PFSK-1 (cell line): ENCODE data around the gene CEACAM7.

Source experiments
- POLR2AphosphoS5 ChIP-seq: IDR thresholded peaks from 2 replicates; pipeline ENCODE4 v1.6.1; 2012; ENCODE audit warnings: low read depth, mild to moderate bottlenecking, control low read depth, low read length, moderate library complexity
- REST ChIP-seq, 2 experiments: IDR thresholded peaks; 2 replicates each; pipeline versions ENCODE4 v1.6.1 to v1.8.0; 2011 to 2012; ENCODE audit warnings: low read depth in 2 of 2, low read length in 2 of 2, control low read depth in 1 of 2, inconsistent platforms in 1 of 2, mild to moderate bottlenecking in 1 of 2, moderate library complexity in 1 of 2; ENCODE audit not compliant: insufficient read depth in 1 of 2
- TAF1 ChIP-seq: IDR thresholded peaks from 2 replicates; pipeline ENCODE4 v1.6.1; 2012; ENCODE audit warnings: low read length, control low read depth, borderline replicate concordance; ENCODE audit not compliant: insufficient read depth

- TF ChIP-seq POLR2AphosphoS5 (no peak), REST (IDR thresholded peaks at IDR 0.05; ENCODE audit: insufficient read depth in 1 of 2, low read depth in 2 of 2, low read length in 2 of 2) (no peak), TAF1 (no peak)
Measured at GRCh38 chr19:41689993-41690800, 2.1 kb upstream of the CEACAM7 start.
